SU-DHL-6 (cell line): ENCODE data around the gene SPOCK3.

Experiments
- EZH2phosphoT487 ChIP-seq: fragments of 200-600 bp; sonication (generic), shearing (Covaris generic); conservative IDR thresholded peaks from 2 replicates; pipeline ENCODE4 v1.6.1; 2018; ENCODE audit warnings: mild to moderate bottlenecking, antibody characterized with exemption, low read length, moderate library complexity, mixed read lengths
- TF ChIP-seq, protein P1 (sequence below): fragments of 200-600 bp; sonication (generic); IDR thresholded peaks from one replicate; pipeline ENCODE4 v1.5.1; 2017; ENCODE audit warnings: antibody characterized with exemption, mild to moderate bottlenecking, low read length, moderate library complexity; ENCODE audit not compliant: insufficient read depth, poor library complexity, severe bottlenecking

GRCh38 chr4:166802346-166802745 is 431.9 kb downstream of the SPOCK3 start:
- TF ChIP-seq, protein P1, sequence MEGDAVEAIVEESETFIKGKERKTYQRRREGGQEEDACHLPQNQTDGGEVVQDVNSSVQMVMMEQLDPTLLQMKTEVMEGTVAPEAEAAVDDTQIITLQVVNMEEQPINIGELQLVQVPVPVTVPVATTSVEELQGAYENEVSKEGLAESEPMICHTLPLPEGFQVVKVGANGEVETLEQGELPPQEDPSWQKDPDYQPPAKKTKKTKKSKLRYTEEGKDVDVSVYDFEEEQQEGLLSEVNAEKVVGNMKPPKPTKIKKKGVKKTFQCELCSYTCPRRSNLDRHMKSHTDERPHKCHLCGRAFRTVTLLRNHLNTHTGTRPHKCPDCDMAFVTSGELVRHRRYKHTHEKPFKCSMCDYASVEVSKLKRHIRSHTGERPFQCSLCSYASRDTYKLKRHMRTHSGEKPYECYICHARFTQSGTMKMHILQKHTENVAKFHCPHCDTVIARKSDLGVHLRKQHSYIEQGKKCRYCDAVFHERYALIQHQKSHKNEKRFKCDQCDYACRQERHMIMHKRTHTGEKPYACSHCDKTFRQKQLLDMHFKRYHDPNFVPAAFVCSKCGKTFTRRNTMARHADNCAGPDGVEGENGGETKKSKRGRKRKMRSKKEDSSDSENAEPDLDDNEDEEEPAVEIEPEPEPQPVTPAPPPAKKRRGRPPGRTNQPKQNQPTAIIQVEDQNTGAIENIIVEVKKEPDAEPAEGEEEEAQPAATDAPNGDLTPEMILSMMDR, result no peak
- TF ChIP-seq EZH2phosphoT487, result no peak
